HEK293 (cell line): ENCODE data around the gene PITRM1.

Experiments
- HIC1 ChIP-seq: fragments of 450-650 bp; formaldehyde crosslinking; IDR thresholded peaks from 2 replicates; pipeline ENCODE4 v1.5.1; 2016; ENCODE audit warnings: missing biosample characterization, missing genetic modification characterization
- KLF17 ChIP-seq: fragments of 450-650 bp; formaldehyde crosslinking; IDR thresholded peaks from 2 replicates; pipeline ENCODE4 v1.5.1; 2016; ENCODE audit warnings: missing biosample characterization, missing genetic modification characterization
- PRDM6 ChIP-seq: fragments of 450-650 bp; formaldehyde crosslinking; IDR thresholded peaks from 2 replicates; pipeline ENCODE4 v1.5.1; 2017; ENCODE audit warnings: missing biosample characterization, missing genetic modification characterization
- TRIM28 ChIP-seq: IDR thresholded peaks from 2 replicates; pipeline ENCODE4 v1.6.1; 2011; ENCODE audit warnings: low read length, control low read depth, borderline replicate concordance
- ZEB2 ChIP-seq: fragments of 450-650 bp; formaldehyde crosslinking; IDR thresholded peaks from 2 replicates; pipeline ENCODE4 v1.5.1; 2016; ENCODE audit warnings: missing biosample characterization, missing genetic modification characterization
- ZFP37 ChIP-seq: fragments of 450-650 bp; formaldehyde crosslinking; IDR thresholded peaks from 2 replicates; pipeline ENCODE4 v1.5.1; 2016; ENCODE audit warnings: missing biosample characterization, missing genetic modification characterization
- ZFP69B ChIP-seq: fragments of 450-650 bp; formaldehyde crosslinking; IDR thresholded peaks from 2 replicates; pipeline ENCODE4 v1.5.1; 2016; ENCODE audit warnings: missing biosample characterization, missing genetic modification characterization
- ZNF24 ChIP-seq: fragments of 450-650 bp; formaldehyde crosslinking; IDR thresholded peaks from 2 replicates; pipeline ENCODE4 v1.5.1; 2016; ENCODE audit warnings: missing biosample characterization, missing genetic modification characterization
- ZNF26 ChIP-seq: fragments of 450-650 bp; formaldehyde crosslinking; IDR thresholded peaks from 2 replicates; pipeline ENCODE4 v1.5.1; 2016; ENCODE audit warnings: missing biosample characterization, missing genetic modification characterization
- ZNF302 ChIP-seq: fragments of 450-650 bp; formaldehyde crosslinking; IDR thresholded peaks from 2 replicates; pipeline ENCODE4 v1.5.1; 2016; ENCODE audit warnings: missing biosample characterization, missing genetic modification characterization, low read depth
- ZNF366 ChIP-seq: fragments of 450-650 bp; formaldehyde crosslinking; conservative IDR thresholded peaks from 2 replicates; pipeline ENCODE4 v1.5.1; 2016; ENCODE audit warnings: missing biosample characterization, missing genetic modification characterization
- ZNF394 ChIP-seq: fragments of 450-650 bp; formaldehyde crosslinking; IDR thresholded peaks from 2 replicates; pipeline ENCODE4 v1.5.1; 2016; ENCODE audit warnings: missing biosample characterization, missing genetic modification characterization, mild to moderate bottlenecking, moderate library complexity, borderline replicate concordance
- ZNF501 ChIP-seq: fragments of 450-650 bp; formaldehyde crosslinking; IDR thresholded peaks from 2 replicates; pipeline ENCODE4 v1.5.1; 2016; ENCODE audit warnings: missing biosample characterization, missing genetic modification characterization
- ZNF529 ChIP-seq: fragments of 450-650 bp; formaldehyde crosslinking; IDR thresholded peaks from 2 replicates; pipeline ENCODE4 v1.5.1; 2017; ENCODE audit warnings: missing genetic modification characterization, missing biosample characterization; ENCODE audit not compliant: insufficient replicate concordance
- ZNF558 ChIP-seq: fragments of 450-650 bp; formaldehyde crosslinking; IDR thresholded peaks from 2 replicates; pipeline ENCODE4 v1.5.1; 2016; ENCODE audit warnings: missing biosample characterization, missing genetic modification characterization
- ZNF629 ChIP-seq: fragments of 450-650 bp; formaldehyde crosslinking; IDR thresholded peaks from 2 replicates; pipeline ENCODE4 v1.5.1; 2017; ENCODE audit warnings: missing biosample characterization, missing genetic modification characterization
- ZNF645 ChIP-seq: fragments of 450-650 bp; formaldehyde crosslinking; IDR thresholded peaks from 2 replicates; pipeline ENCODE4; 2016; ENCODE audit warnings: missing biosample characterization, missing genetic modification characterization
- ZNF660 ChIP-seq: fragments of 450-650 bp; IDR thresholded peaks from 2 replicates; pipeline ENCODE4 v1.5.1; 2018; ENCODE audit warnings: missing biosample characterization, mild to moderate bottlenecking, missing genetic modification characterization
- ZNF692 ChIP-seq: fragments of 450-650 bp; formaldehyde crosslinking; IDR thresholded peaks from 2 replicates; pipeline ENCODE4 v1.5.1; 2016; ENCODE audit warnings: missing biosample characterization, missing genetic modification characterization
- ZSCAN18 ChIP-seq: fragments of 450-650 bp; formaldehyde crosslinking; IDR thresholded peaks from 2 replicates; pipeline ENCODE4 v1.5.1; 2016; ENCODE audit warnings: missing biosample characterization, missing genetic modification characterization

Gene PITRM1

GRCh38 chr10:3095373-3096139 is 77.0 kb downstream of the PITRM1 start (continued):
- TF ChIP-seq ZNF24 (tag by site-specific recombination) (0 out of 2 replicates have a peak, but pooled peaks have one; percentile 28), ZNF302 (tag by site-specific recombination) (no peak), ZNF558 (tag by site-specific recombination) (peak; percentile 35; the same call in 1 of the 2 replicates), ZNF692 (tag by site-specific recombination) (0 out of 2 replicates have a peak, but pooled peaks have one; percentile 18), ZEB2 (tag by site-specific recombination) (peak; percentile 76; the same call in 1 of the 2 replicates), ZNF660 (tag by site-specific recombination) (peak; percentile 49; the same call in 1 of the 2 replicates), HIC1 (tag by site-specific recombination) (peak; percentile 61), PRDM6 (peak; percentile 94), TRIM28 (0 out of 2 replicates have a peak, but pooled peaks have one; percentile 10), ZNF366 (peak; percentile 74; the same call in 1 of the 2 replicates), ZNF26 (tag by site-specific recombination) (no peak), ZNF501 (0 out of 2 replicates have a peak, but pooled peaks have one; percentile 33), ZNF629 (tag by site-specific recombination) (peak; percentile 88), ZNF645 (tag by site-specific recombination) (no peak), KLF17 (0 out of 2 replicates have a peak, but pooled peaks have one; percentile 25), ZNF394 (peak; percentile 39; the same call in 1 of the 2 replicates), ZFP37 (0 out of 2 replicates have a peak, but pooled peaks have one; percentile 25), ZNF529 (tag by site-specific recombination) (peak; percentile 4), ZFP69B (tag by site-specific recombination) (no peak), ZSCAN18 (tag by site-specific recombination) (no peak)
